VCaP (cell line): ENCODE measurements around the gene CTSK.
"Not testable (repeated sequence)": the region's sequence is repeated elsewhere in the genome, so short reads cannot be mapped to it uniquely, and the experiment has no call there.

Experiments used
- H3K27ac ChIP-seq: fragments of 450-650 bp; 2 replicates; pipeline ENCODE4 v1.5.1; 2017
- CTCF ChIP-seq: fragments of 450-650 bp; conservative IDR thresholded peaks from 2 replicates; pipeline ENCODE4 v1.5.1; 2017; ENCODE audit warnings: mild to moderate bottlenecking, moderate library complexity

Gene CTSK

GRCh38 chr1:150798525-150798924, 9.5 kb downstream of the CTSK start:
- TF ChIP-seq CTCF: no peak
- no peak overlapping the region for H3K27ac ChIP-seq

- TF ChIP-seq CTCF: no peak
- no peak overlapping the region for H3K27ac ChIP-seq
Observed at GRCh38 chr1:150796374-150796773, 11.7 kb downstream of the CTSK start.

GRCh38 chr1:150793778-150794177, 14.3 kb downstream of the CTSK start:
- H3K27ac ChIP-seq: not testable (repeated sequence)

- H3K27ac ChIP-seq: no peak overlapping the region
- no peak for TF ChIP-seq CTCF
Observed at GRCh38 chr1:150793221-150793620, 14.8 kb downstream of the CTSK start.

GRCh38 chr1:150791585-150791984, 16.5 kb downstream of the CTSK start:
- no peak for TF ChIP-seq CTCF
- no peak overlapping the region for H3K27ac ChIP-seq

- H3K27ac ChIP-seq: no peak overlapping the region
- TF ChIP-seq CTCF: no peak
Observed at GRCh38 chr1:150789396-150789795, 18.7 kb downstream of the CTSK start.

GRCh38 chr1:150788946-150789345, 19.1 kb downstream of the CTSK start:
- no peak for TF ChIP-seq CTCF
- H3K27ac ChIP-seq: no peak overlapping the region

- TF ChIP-seq CTCF: no peak
- H3K27ac ChIP-seq: no peak overlapping the region
Observed at GRCh38 chr1:150787455-150787854, 20.6 kb downstream of the CTSK start.
